GM10266 (cell line): ENCODE measurements around the gene CLN6.

Experiments
- DNase-seq: peaks from one replicate; pipeline ENCODE4 v3.0.0; 2012; ENCODE audit errors: extremely low spot score
- TF ChIP-seq, protein P1 (sequence below): IDR thresholded peaks from 2 replicates; pipeline ENCODE4 v1.5.1; 2012; ENCODE audit warnings: mild to moderate bottlenecking, low read depth; ENCODE audit not compliant: control insufficient read depth, insufficient read depth; ENCODE audit errors: missing control alignments

The CLN6 gene

GRCh38 chr15:68192117-68192516 is 37.4 kb downstream of the CLN6 start:
- no peak for DNase-seq
- TF ChIP-seq, protein P1, sequence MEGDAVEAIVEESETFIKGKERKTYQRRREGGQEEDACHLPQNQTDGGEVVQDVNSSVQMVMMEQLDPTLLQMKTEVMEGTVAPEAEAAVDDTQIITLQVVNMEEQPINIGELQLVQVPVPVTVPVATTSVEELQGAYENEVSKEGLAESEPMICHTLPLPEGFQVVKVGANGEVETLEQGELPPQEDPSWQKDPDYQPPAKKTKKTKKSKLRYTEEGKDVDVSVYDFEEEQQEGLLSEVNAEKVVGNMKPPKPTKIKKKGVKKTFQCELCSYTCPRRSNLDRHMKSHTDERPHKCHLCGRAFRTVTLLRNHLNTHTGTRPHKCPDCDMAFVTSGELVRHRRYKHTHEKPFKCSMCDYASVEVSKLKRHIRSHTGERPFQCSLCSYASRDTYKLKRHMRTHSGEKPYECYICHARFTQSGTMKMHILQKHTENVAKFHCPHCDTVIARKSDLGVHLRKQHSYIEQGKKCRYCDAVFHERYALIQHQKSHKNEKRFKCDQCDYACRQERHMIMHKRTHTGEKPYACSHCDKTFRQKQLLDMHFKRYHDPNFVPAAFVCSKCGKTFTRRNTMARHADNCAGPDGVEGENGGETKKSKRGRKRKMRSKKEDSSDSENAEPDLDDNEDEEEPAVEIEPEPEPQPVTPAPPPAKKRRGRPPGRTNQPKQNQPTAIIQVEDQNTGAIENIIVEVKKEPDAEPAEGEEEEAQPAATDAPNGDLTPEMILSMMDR, result no peak

DNA sequence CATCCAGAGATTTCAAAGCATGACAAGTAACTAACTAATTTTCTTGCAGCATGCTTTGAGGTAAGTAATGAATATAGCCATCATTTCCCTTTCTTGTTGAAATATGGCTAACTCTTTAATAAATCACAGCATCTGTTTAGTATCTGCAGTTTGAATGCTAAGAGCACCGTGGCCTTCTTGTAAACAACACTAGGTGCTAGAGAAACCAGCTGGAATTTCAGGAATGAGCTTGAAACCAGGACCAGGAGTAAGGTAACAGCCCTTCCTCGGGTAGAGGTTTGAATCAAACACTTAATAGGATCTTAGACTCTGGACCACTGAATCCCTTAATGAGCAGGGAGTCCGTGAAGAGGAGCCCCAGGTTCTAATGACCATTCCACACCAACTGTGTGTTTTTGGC is 38.0 kb downstream of the CLN6 start:
- TF ChIP-seq, protein P1, result no peak
- DNase-seq, result no peak

DNA sequence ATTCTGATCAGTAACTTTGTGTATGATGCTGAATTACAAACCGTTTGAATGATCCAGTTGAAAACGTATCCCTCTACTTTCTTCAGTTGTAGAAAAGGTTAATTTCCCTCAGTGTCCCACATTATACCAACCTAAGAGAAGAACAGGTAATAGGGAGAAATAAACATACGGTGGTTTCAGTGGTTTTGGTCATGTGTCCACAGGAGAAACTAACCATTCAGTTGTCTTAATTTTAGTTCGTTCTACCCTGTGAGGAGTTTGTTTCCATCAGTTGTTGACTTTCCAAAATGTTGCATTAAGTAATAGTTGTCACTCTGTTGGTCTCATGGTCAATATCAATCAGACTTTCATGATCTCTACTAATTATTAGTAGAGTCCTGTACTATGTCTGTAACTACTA is 39.5 kb downstream of the CLN6 start:
- TF ChIP-seq, protein P1, result no peak
- no peak for DNase-seq

DNA sequence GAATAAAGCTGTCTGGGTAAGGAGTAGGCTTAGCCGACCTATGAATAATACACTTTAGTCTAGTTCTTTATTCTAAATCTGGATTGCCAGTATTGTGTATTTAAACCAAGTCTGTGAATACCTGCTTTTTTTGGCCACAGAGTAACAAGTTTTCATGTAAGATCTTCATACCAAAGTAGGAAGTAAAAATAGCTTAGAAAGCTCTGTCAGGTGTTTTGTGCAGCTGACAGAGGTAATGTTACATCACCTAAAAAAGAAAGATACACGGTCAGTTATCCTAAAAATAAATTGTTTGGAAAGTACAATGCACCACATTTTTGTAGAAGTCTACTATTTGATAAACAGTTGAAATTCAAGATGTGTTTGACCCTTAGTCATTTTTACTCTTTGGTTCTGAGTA is 40.9 kb downstream of the CLN6 start:
- no peak for DNase-seq
- TF ChIP-seq, protein P1, result no peak

- TF ChIP-seq, protein P1, result no peak
- no peak for DNase-seq
These were observed 42.0 kb downstream of the CLN6 start for GRCh38 chr15:68187559-68187958.

DNA sequence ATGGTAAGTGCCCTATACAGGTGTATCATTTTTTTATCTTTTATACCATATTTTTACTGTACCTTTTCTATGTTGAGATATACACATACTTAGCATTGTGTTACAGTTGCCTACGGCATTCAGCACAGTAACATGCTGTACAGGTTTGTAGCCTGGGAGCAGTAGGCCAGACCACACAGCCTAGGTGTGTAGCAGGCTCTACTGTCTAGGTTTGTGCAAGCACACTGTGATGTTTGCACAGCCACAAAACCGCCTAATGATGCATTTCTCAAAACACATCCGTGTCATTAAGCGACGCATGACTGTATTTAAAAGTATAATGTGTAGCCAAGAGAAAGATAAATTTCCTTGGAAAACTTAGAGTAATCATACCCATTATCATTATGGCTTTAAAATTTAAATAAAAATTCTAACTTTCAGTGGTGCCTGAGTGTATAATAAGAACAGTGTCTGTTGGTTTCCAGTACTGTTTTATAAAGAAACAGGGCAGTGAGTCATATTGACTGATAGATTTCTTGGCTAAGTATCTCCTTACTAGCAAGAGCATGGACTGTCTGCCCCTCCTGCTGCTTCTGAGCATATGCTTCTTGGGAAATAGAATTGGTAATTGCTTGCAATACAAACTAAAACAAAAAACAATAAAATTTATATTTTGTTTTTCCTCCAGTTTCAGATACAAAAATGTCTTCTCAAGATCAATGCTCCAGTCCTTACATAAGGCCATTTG is 42.7 kb downstream of the CLN6 start:
- TF ChIP-seq, protein P1, result no peak
- no peak for DNase-seq

GRCh38 chr15:68184616-68185480 is 44.7 kb downstream of the CLN6 start:
- DNase-seq, result no peak
- TF ChIP-seq, protein P1, result no peak
